ENCODE results near the gene MYO16.

GRCh38 chr13:108674346-108674745 is 44.9 kb downstream of the MYO16 start:
- TF ChIP-seq POLR2A (IDR thresholded peaks at IDR 0.05; ENCODE audit: low read length) = no peak
- no peak for TF ChIP-seq FOSL2 (IDR thresholded peaks at IDR 0.05)
- TF ChIP-seq FOSL2 (CRISPR knock-in tag; IDR thresholded peaks at IDR 0.05) = no peak
- no peak for TF ChIP-seq EP300 (IDR thresholded peaks at IDR 0.05)
- TF ChIP-seq ZSCAN20 (CRISPR knock-in tag; IDR thresholded peaks at IDR 0.05) = no peak
- no peak for TF ChIP-seq CTCF (IDR thresholded peaks at IDR 0.05)
- no peak for TF ChIP-seq RNF2 (IDR thresholded peaks at IDR 0.05; ENCODE audit: borderline replicate concordance, low read depth)
- TF ChIP-seq ESRRA (IDR thresholded peaks at IDR 0.05; ENCODE audit: borderline replicate concordance, low read length) = no peak
- TF ChIP-seq REST (IDR thresholded peaks at IDR 0.05) = no peak
